RWPE1 (cell line): Measurements from ENCODE around the gene RFX6.

Source experiments
- CTCF ChIA-PET: fragments of 350-600 bp; sonication (Branson Sonifier 250); formaldehyde crosslinking; extraction: SDS; loops from one replicate; lab custom pipeline; 2021; lab: Yijun Ruan, JAX
- POLR2A ChIA-PET: fragments of 400-600 bp; formaldehyde crosslinking; extraction: SDS; loops from one replicate; lab custom pipeline; 2020; ENCODE audit warnings: antibody characterized with exemption; ENCODE audit not compliant: low non-redundant PET; lab: Yijun Ruan, JAX
- DNase-seq: peaks from one replicate; pipeline ENCODE4 v3.0.0; 2012; ENCODE audit warnings: low spot score
- H3K27ac ChIP-seq: fragments of 450-650 bp; 2 replicates; pipeline ENCODE4 v1.5.1; 2017
- CTCF ChIP-seq: fragments of 450-650 bp; conservative IDR thresholded peaks from 2 replicates; pipeline ENCODE4 v1.5.1; 2017; ENCODE audit warnings: low read depth, mild to moderate bottlenecking

RFX6 gene

GRCh38 chr6:116932496-116932895, 55.5 kb downstream of the RFX6 start:
- no peak for TF ChIP-seq CTCF
- CTCF ChIA-PET: no interaction called here
- no peak for DNase-seq
- no peak overlapping the region for H3K27ac ChIP-seq
- POLR2A ChIA-PET: no interaction called here

GRCh38 chr6:116933485-116933884, 56.4 kb downstream of the RFX6 start:
- TF ChIP-seq CTCF: no peak
- ChIA-PET POLR2A (no interaction called here), CTCF (interaction anchor here (0.6 kb wide), 1 partner anchor 166 kb away, joined by 3 read pairs; no protein-coding TSS in a partner anchor)
- no peak for DNase-seq
- no peak overlapping the region for H3K27ac ChIP-seq

GRCh38 chr6:116938305-116938704, 61.3 kb downstream of the RFX6 start:
- CTCF ChIA-PET: no interaction called here
- POLR2A ChIA-PET: no interaction called here
- DNase-seq: no peak

GRCh38 chr6:116941727-116942126, 64.7 kb downstream of the RFX6 start:
- no peak for DNase-seq

More at GRCh38 chr6:116938305-116938704, 61.3 kb downstream of the RFX6 start:
- TF ChIP-seq CTCF: no peak
- no peak overlapping the region for H3K27ac ChIP-seq

GRCh38 chr6:116945809-116946208, 68.8 kb downstream of the RFX6 start:
- no peak for DNase-seq
- no peak overlapping the region for H3K27ac ChIP-seq
- ChIA-PET POLR2A (no interaction called here), CTCF (no interaction called here)
- TF ChIP-seq CTCF: no peak

More at GRCh38 chr6:116941727-116942126, 64.7 kb downstream of the RFX6 start:
- no peak overlapping the region for H3K27ac ChIP-seq
- ChIA-PET CTCF (interaction anchor here (0.6 to 0.9 kb wide), 2 partner anchors 15 to 28 kb away, joined by 3 to 4 read pairs; no protein-coding TSS in a partner anchor), POLR2A (no interaction called here)
- TF ChIP-seq CTCF: no peak

- POLR2A ChIA-PET: no interaction called here
- CTCF ChIA-PET: no interaction called here
- TF ChIP-seq CTCF: no peak
- no peak overlapping the region for H3K27ac ChIP-seq
- no peak for DNase-seq
These were observed 71.7 kb downstream of the RFX6 start for GRCh38 chr6:116948533-116949304.
